Heart right ventricle (tissue), 16 donors: ENCODE data around the gene PRPS1. TPM values are rescaled to one million over a fixed set of nuclear protein-coding genes. Genes with fewer than 3 reads are reported as not detected.
"Not testable (repeated sequence)": the region's sequence is repeated elsewhere in the genome, so short reads cannot be mapped to it uniquely, and the experiment has no call there.

Experiments
- ATAC-seq, 8 donors: fragments of 200-7000 bp; cut with Tn5 transposase; one replicate each; pipeline ENCODE4 v1.9.1; 2020; ENCODE audit warnings: mild to moderate bottlenecking in 8 of 8, moderate library complexity in 8 of 8, moderate number of reproducible peaks in 1 of 8
- DNase-seq, 2 donors: peaks; one replicate each; pipeline ENCODE4 v3.0.0-alpha.2; 2020
- H3K27ac ChIP-seq, 10 donors: fragments of 200-600 bp; sonication (generic) in 2 of 10; one replicate each; pipeline versions ENCODE4 v1.5.0 to v1.8.0; 2020 to 2022; ENCODE audit warnings: mild to moderate bottlenecking in 3 of 10
- H3K27me3 ChIP-seq, 7 donors: fragments of 200-600 bp; one replicate each; pipeline ENCODE4 v1.8.0; 2021 to 2022; ENCODE audit warnings: mild to moderate bottlenecking in 2 of 7
- H3K36me3 ChIP-seq, 9 donors: fragments of 200-600 bp; sonication (generic) in 1 of 9; one replicate each; pipeline versions ENCODE4 v1.5.0 to v1.8.0; 2020 to 2022; ENCODE audit warnings: mild to moderate bottlenecking in 2 of 9
- H3K4me1 ChIP-seq, 9 donors: fragments of 200-600 bp; sonication (generic) in 1 of 9; one replicate each; pipeline versions ENCODE4 v1.5.0 to v1.8.0; 2020 to 2022; ENCODE audit warnings: mild to moderate bottlenecking in 4 of 9
- H3K4me3 ChIP-seq, 10 donors: fragments of 200-600 bp; sonication (generic) in 2 of 10; one replicate each; pipeline versions ENCODE4 v1.5.0 to v1.8.0; 2020 to 2022; ENCODE audit warnings: mild to moderate bottlenecking in 7 of 10, moderate library complexity in 2 of 10
- H3K9me3 ChIP-seq, 11 donors: fragments of 200-600 bp in 10 of 11; sonication (generic) in 2 of 11; one replicate each; pipeline versions ENCODE4 v1.5.0 to v1.8.0; 2013 to 2022; ENCODE audit warnings: mild to moderate bottlenecking in 2 of 11, control low read depth in 1 of 11, moderate library complexity in 1 of 11
- WGBS, 2 donors: extraction: QIAGEN DNeasy Blood & Tissue Kit; methylation state at CpG; one replicate each; pipeline ENCODE4 v1.1.7; 2013; ENCODE audit warnings: inconsistent platforms in 1 of 2; 5-methylcytosine and 5-hydroxymethylcytosine counted together
- intact Hi-C, 10 donors: fragments of 100-400 bp; cut with DNase I; formaldehyde crosslinking; loops; one replicate each; pipeline versions ENCODE4 v1.11.1 to v1.14.2; 2022
- polyA plus RNA-seq, 2 donors: library from polyadenylated mRNA; stranded (reverse); fragments of 200-250 nt; gene quantifications; one replicate each; pipeline ENCODE4 v1.2.3, GENCODE V29; 2013
- total RNA-seq, 10 donors: library from RNA; stranded (reverse); fragmentation: NEBNext Ultra II Directional in 3 of 10; extraction: Animal tissue kit (Norgen Biotek cat#: 25700) in 3 of 10; gene quantifications; one replicate each; pipeline versions ENCODE4 v1.2.1 to v1.2.4, GENCODE V29; 2021 to 2023
- TF ChIP-seq, protein P1 (sequence below), 9 donors: fragments of 200-600 bp; sonication (generic) in 2 of 9; IDR thresholded peaks; one replicate each; pipeline versions ENCODE4 v1.5.0 to v1.8.0; 2021 to 2022; ENCODE audit warnings: antibody characterized with exemption in 9 of 9, mild to moderate bottlenecking in 5 of 9, moderate library complexity in 1 of 9
- donor health status: Arrhythmogenic right ventricular cardiomyopathy.
- donor health status: ischemic (EF 13 %, LVEDD 7.1; RV severe dilation, severe dysfunction).
- donor health status: healthy with polysubstance abuse.
- donor health status: DM: no; HTN: yes; CAD: no.
- donor health status: DM: no; HTN: no; CAD: no.
- donor health status: ischemic (EF 25% LVEDD 6.9; RV normal size, moderate dysfunction).
- donor health status: ischemic (EF 25% LVEDD 5.7; RV mildly dilated, moderate dysfunction).
- donor health status: healthy.
- donor health status: DM: yes; HTN: yes; CAD: no.
- donor health status: Ischemic cardiomyopathy.
- donor health status: ischemic (EF 35%, LVEDD 5.7; RV mildly dilated, moderate dysfunction).
- donor health status: nonischemic (EF 11% LVEDD 7.7; RV severe dilation, severe dysfunction).
- donor health status: DM: yes; HTN: yes; CAD: no.
- donor health status: PGD.
- donor health status: ischemic (EF 29% LVEDD 5.4; RV normal size, mild dysfunction).
- donor health status: nonischemic (EF 23%, LVEDD 6.1; RV moderate dilation, normal function).

The PRPS1 gene
- total and polyA plus RNA-seq, 12 donors, result 4.9 to 31.6 (median 27.0) TPM

DNA sequence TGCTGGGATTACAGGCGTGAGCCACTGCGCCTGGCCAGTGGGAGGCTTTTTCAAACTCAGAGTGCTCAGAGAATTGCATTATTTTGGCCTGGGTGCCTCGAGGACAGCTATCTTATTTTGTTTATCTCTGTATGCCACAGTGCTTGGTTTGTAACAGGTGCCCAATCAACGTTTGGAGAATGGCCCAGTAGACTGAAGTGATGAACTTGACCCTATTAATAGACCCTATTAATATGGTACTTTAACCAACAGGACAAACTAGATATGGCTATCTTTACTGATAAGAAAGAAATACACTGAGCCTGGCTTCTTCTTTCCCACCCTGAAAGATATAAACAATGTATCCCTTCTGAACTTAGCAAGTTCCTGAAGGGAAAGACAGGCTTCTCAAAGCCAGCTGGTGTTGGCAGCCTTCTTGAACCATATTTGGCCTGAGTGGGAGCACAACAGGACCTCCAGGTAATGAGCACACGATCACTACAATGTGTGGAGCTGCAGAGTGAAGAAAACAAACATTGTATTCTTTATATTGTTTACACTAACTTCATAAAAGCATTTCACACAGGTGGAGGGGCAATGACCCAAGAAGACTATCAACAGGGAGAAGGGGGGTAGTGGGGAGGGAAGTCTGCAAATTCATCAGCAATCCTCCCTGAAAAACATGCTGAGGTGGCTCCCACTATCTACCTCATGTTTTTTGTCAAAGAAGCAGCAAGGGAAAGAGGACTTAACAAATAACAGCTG lies 41.7 kb downstream of the PRPS1 start:
- WGBS, 2 donors, result 35 to 52% methylated on average over 5 of the region's 5 CpGs
- H3K27ac ChIP-seq, result no peak overlapping the region
- H3K27me3 ChIP-seq, result peaks cover 0 to 54% (median 0%) of the 10 kb centered on the region in 7 donors
- ATAC-seq (no peak), DNase-seq (no peak)
- no peak overlapping the region for H3K4me3 ChIP-seq
- peaks cover 0 to 36% (median 15%) of the 10 kb centered on the region in 9 donors for H3K4me1 ChIP-seq
- intact Hi-C loops, result loop anchor here in 5 of 10 donors (5.0 to 10.0 kb wide), 3 partner anchors 55 to 225 kb away; partner anchors contain the start of genes NCBP2L (in 3 of the 5) and TSC22D3 (in 3 of the 5)
- H3K36me3 ChIP-seq, result no peaks in the 10 kb centered on the region
- TF ChIP-seq, protein P1, sequence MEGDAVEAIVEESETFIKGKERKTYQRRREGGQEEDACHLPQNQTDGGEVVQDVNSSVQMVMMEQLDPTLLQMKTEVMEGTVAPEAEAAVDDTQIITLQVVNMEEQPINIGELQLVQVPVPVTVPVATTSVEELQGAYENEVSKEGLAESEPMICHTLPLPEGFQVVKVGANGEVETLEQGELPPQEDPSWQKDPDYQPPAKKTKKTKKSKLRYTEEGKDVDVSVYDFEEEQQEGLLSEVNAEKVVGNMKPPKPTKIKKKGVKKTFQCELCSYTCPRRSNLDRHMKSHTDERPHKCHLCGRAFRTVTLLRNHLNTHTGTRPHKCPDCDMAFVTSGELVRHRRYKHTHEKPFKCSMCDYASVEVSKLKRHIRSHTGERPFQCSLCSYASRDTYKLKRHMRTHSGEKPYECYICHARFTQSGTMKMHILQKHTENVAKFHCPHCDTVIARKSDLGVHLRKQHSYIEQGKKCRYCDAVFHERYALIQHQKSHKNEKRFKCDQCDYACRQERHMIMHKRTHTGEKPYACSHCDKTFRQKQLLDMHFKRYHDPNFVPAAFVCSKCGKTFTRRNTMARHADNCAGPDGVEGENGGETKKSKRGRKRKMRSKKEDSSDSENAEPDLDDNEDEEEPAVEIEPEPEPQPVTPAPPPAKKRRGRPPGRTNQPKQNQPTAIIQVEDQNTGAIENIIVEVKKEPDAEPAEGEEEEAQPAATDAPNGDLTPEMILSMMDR (IDR thresholded peaks at IDR 0.05), result no peak
- H3K9me3 ChIP-seq, result no peaks in the 10 kb centered on the region

DNA sequence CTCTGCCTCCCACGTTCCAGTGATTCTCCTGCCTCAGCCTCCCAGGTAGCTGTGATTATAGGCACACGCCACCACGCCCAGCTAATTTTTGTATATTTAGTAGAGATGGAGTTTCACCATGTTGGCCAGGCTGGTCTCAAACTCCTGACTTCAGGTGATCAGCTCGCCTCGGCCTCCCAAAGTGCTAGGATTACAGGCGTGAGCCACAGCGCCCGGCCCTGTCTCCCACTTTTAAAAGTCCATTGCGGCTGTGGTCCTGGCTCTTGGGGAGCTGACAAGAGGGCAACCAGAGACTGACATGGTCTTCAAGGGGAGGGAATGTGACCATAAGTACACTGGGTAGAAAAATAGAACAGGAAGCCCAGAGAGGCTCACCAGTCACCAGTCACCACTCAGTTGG lies 42.9 kb downstream of the PRPS1 start:
- not testable (repeated sequence) for ATAC-seq, H3K27ac ChIP-seq, H3K4me3 ChIP-seq, H3K36me3 ChIP-seq, H3K9me3 ChIP-seq, DNase-seq
- intact Hi-C loops, result loop anchor here in 4 of 10 donors (5.0 to 10.0 kb wide), 2 partner anchors 54 to 106 kb away; partner anchors contain the start of genes NCBP2L (in 3 of the 4) and TSC22D3 (in 3 of the 4)
- 91 to 95% methylated on average over 9 of the region's 9 CpGs for WGBS, 2 donors
- peaks cover 0 to 54% (median 0%) of the 10 kb centered on the region in 7 donors for H3K27me3 ChIP-seq
- peaks cover 0 to 48% (median 26%) of the 10 kb centered on the region in 9 donors for H3K4me1 ChIP-seq

DNA sequence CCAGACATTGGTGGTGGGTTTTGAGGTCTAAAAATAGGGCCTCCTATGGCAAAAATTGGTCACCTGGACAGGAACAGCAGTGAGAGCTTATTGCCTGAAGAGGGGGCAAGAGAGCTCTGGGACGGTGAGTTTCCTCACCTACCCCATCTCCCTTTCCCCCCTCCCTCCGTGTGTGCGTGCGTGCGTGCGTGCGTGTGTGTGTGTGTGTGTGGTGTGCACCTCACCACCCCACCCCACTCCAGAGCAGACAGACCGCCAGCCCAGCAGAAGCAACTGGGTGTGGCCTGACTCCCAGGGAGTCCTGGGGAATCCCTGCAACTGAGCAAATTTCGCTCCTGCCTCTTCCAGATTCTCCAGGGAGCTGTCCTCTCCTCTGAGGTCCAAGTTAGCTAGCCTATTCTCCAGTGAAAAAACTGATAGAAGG lies 44.7 kb downstream of the PRPS1 start:
- DNase-seq (peak; percentile 72 to 74), ATAC-seq (peak; percentile 22 to 62 (median 40))
- H3K36me3 ChIP-seq, result no peaks in the 10 kb centered on the region
- intact Hi-C loops, result loop anchor here in 7 of 10 donors (1.0 to 10.0 kb wide), 5 partner anchors 44 to 104 kb away; partner anchors contain the start of genes NCBP2L (in 4 of the 7) and TSC22D3 (in 4 of the 7)
- TF ChIP-seq, protein P1 (IDR thresholded peaks at IDR 0.05), result peak; percentile 39 to 70 (median 63)
- peak overlapping the region; percentile 74 to 92 (median 89) for H3K27ac ChIP-seq
- 6 to 13% methylated on average over 4 to 7 of the region's 9 CpGs for WGBS, 2 donors
- H3K4me1 ChIP-seq, result peaks cover 0 to 60% (median 36%) of the 10 kb centered on the region in 9 donors
- H3K9me3 ChIP-seq, result no peaks in the 10 kb centered on the region
- peak overlapping the region in 1 of 10 donors; percentile 12 for H3K4me3 ChIP-seq
- peaks cover 0 to 51% (median 0%) of the 10 kb centered on the region in 7 donors for H3K27me3 ChIP-seq

DNA sequence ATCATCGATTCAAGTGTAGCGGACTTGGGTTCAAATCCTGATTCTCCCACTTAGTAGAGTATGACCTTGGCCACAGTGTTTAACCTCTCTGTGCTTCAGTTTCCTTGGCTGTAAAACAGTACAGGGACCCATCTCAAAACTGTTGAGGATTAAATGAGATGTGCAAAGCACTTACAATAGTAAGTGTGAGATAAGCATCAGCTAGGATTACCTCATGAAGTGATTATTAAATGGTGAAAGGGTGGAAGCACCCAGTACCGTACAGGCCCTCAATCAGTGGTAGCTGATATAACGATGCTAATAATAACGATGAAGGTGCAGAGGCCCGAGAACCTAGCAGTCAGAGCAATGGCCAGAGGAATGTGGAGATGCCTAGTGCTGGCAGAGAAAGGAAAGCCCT lies 45.1 kb downstream of the PRPS1 start:
- 31 to 35% methylated on average over 6 of the region's 6 CpGs for WGBS, 2 donors
- Histone ChIP-seq H3K9me3 (no peaks in the 10 kb centered on the region), H3K27ac (peak overlapping the region; percentile 74 to 92 (median 89)), H3K36me3 (no peaks in the 10 kb centered on the region), H3K4me1 (peaks cover 0 to 65% (median 40%) of the 10 kb centered on the region in 9 donors), H3K27me3 (peaks cover 0 to 52% (median 0%) of the 10 kb centered on the region in 7 donors), H3K4me3 (peak overlapping the region in 1 of 10 donors; percentile 12)
- intact Hi-C loops, result loop anchor here in 7 of 10 donors (1.0 to 10.0 kb wide), 5 partner anchors 43 to 104 kb away; partner anchors contain the start of genes NCBP2L (in 4 of the 7) and TSC22D3 (in 4 of the 7)
- TF ChIP-seq, protein P1 (IDR thresholded peaks at IDR 0.05), result no peak
- DNase-seq (no peak), ATAC-seq (peak in 1 of 8 donors; percentile 1)
